Hepatocyte (in vitro differentiated cells): ENCODE measurements around the gene SPON1. TPM values are rescaled to one million over a fixed set of nuclear protein-coding genes. Genes with fewer than 3 reads are reported as not detected.

Experiments
- DNase-seq: peaks from one replicate; pipeline ENCODE4 v3.0.0-alpha.2; 2016; ENCODE audit warnings: low spot score
- H2AFZ ChIP-seq: fragments of 200-600 bp; sonication (generic); 2 replicates; pipeline ENCODE4 v1.6.0; 2016; ENCODE audit warnings: antibody characterized with exemption, mild to moderate bottlenecking
- H3K27ac ChIP-seq: fragments of 200-600 bp; sonication (generic); 2 replicates; pipeline ENCODE4 v1.5.1; 2016; ENCODE audit warnings: mild to moderate bottlenecking
- H3K27me3 ChIP-seq: fragments of 200-600 bp; sonication (generic); 2 replicates; pipeline ENCODE4 v1.6.1; 2016
- H3K36me3 ChIP-seq: fragments of 200-600 bp; sonication (generic); replicated peaks from 2 replicates; pipeline ENCODE4 v1.5.1; 2016; ENCODE audit warnings: low read depth; ENCODE audit not compliant: insufficient read depth
- H3K4me1 ChIP-seq: fragments of 200-600 bp; sonication (generic); 2 replicates; pipeline ENCODE4 v1.5.1; 2016; ENCODE audit warnings: mild to moderate bottlenecking, moderate library complexity; ENCODE audit not compliant: insufficient read depth
- H3K4me2 ChIP-seq: fragments of 200-600 bp; sonication (generic); 2 replicates; pipeline ENCODE4 v1.6.0; 2016
- H3K4me3 ChIP-seq: fragments of 200-600 bp; sonication (generic); 2 replicates; pipeline ENCODE4 v1.5.1; 2016; ENCODE audit warnings: mild to moderate bottlenecking
- H3K79me2 ChIP-seq: fragments of 200-600 bp; sonication (generic); 2 replicates; pipeline ENCODE4 v1.6.0; 2017; ENCODE audit warnings: mild to moderate bottlenecking
- H3K9me2 ChIP-seq: fragments of 200-600 bp; sonication (generic); replicated peaks from 2 replicates; pipeline ENCODE4 v1.6.0; 2017; ENCODE audit warnings: mild to moderate bottlenecking; ENCODE audit not compliant: insufficient read depth
- H3K9me3 ChIP-seq: fragments of 200-600 bp; sonication (generic); 2 replicates; pipeline ENCODE4 v1.5.1; 2016; ENCODE audit warnings: low read depth, mild to moderate bottlenecking
- H4K20me1 ChIP-seq: fragments of 200-600 bp; sonication (generic); 2 replicates; pipeline ENCODE4 v1.6.0; 2016; ENCODE audit warnings: mild to moderate bottlenecking; ENCODE audit not compliant: insufficient read depth, poor library complexity, severe bottlenecking
- EZH2 ChIP-seq: fragments of 200-600 bp; sonication (generic); IDR thresholded peaks from 2 replicates; pipeline ENCODE4 v1.6.1; 2016; ENCODE audit warnings: antibody characterized with exemption, mild to moderate bottlenecking, borderline replicate concordance
- EZH2phosphoT487 ChIP-seq: fragments of 200-600 bp; sonication (generic); IDR thresholded peaks from one replicate; pipeline ENCODE4 v1.6.1; 2018; ENCODE audit warnings: antibody characterized with exemption, mild to moderate bottlenecking, low read depth, moderate library complexity; ENCODE audit not compliant: unreplicated experiment, severe bottlenecking
- WGBS: methylation state at CpG from one replicate; pipeline ENCODE4 v1.1.6; 2016; ENCODE audit warnings: low lambda C conversion rate; ENCODE audit errors: missing lambda C conversion rate; 5-methylcytosine and 5-hydroxymethylcytosine counted together
- polyA plus RNA-seq: library from polyadenylated mRNA; unstranded; fragments of >200 nt; fragmentation: Nextera tagmentation; extraction: Ambion mirVana; gene quantifications from 2 replicates; pipeline ENCODE4 v1.2.1, GENCODE V29; 2016
- total RNA-seq: library from RNA; depleted of rRNA; stranded (reverse); fragments of >200 nt; gene quantifications from 2 replicates; pipeline ENCODE4 v1.2.3, GENCODE V29; 2014
- TF ChIP-seq, protein P1 (sequence below): fragments of 200-600 bp; sonication (generic); IDR thresholded peaks from 2 replicates; pipeline ENCODE4 v1.5.1; 2016; ENCODE audit warnings: antibody characterized with exemption, mild to moderate bottlenecking; ENCODE audit not compliant: poor library complexity

Gene SPON1
- total and polyA plus RNA-seq, 2 experiments from 2014 or later: 47.8 to 73.1 TPM

DNA sequence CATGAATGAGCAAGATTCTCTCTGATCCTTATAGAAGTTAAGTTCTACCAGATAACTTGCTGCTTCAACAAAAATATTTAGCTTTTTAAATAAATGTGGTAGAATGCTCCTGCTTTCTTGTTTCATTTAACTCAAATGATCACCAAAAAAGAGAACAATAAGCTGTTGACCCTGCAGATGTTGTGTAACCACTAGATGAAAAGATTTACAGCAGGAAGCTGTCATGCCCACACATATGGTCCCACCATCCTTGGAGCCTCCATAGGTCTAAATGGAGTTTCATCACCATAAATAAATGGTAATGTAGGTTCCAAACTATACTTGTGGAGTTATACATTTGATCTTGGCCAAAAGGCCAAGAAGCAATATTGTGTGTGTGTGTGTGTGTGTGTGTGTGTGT, 277.7 kb downstream of the SPON1 start:
- Histone ChIP-seq H3K9me2 (no peaks in the 10 kb centered on the region), H3K79me2 (no peaks in the 10 kb centered on the region), H2AFZ (no peak overlapping the region), H3K4me3 (no peak overlapping the region), H3K27ac (no peak overlapping the region), H3K27me3 (no peaks in the 10 kb centered on the region), H3K9me3 (no peaks in the 10 kb centered on the region), H3K4me1 (no peaks in the 10 kb centered on the region), H4K20me1 (no peaks in the 10 kb centered on the region), H3K4me2 (no peak overlapping the region), H3K36me3 (no peaks in the 10 kb centered on the region)
- no peak for DNase-seq
- no peak for TF ChIP-seq EZH2
- no peak for TF ChIP-seq EZH2phosphoT487
- TF ChIP-seq, protein P1, sequence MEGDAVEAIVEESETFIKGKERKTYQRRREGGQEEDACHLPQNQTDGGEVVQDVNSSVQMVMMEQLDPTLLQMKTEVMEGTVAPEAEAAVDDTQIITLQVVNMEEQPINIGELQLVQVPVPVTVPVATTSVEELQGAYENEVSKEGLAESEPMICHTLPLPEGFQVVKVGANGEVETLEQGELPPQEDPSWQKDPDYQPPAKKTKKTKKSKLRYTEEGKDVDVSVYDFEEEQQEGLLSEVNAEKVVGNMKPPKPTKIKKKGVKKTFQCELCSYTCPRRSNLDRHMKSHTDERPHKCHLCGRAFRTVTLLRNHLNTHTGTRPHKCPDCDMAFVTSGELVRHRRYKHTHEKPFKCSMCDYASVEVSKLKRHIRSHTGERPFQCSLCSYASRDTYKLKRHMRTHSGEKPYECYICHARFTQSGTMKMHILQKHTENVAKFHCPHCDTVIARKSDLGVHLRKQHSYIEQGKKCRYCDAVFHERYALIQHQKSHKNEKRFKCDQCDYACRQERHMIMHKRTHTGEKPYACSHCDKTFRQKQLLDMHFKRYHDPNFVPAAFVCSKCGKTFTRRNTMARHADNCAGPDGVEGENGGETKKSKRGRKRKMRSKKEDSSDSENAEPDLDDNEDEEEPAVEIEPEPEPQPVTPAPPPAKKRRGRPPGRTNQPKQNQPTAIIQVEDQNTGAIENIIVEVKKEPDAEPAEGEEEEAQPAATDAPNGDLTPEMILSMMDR: no peak

DNA sequence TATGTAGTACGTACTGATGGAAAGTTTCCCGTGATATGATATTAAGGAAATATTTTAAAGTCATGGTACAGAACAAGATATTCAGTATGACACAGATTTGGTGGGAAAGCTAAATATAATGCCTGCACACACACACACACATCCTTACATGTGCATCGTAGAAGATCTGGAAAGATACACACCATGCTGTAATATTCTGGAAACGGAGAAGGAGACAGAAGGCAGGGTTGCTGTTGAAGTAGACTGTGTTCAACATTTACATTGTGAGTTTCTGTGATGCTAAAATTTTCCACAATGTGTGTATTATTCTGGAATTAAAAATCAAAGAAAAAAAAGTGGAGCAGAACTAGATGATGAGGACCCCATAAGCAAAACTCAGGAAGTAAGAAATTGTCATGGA, 278.4 kb downstream of the SPON1 start:
- Histone ChIP-seq H2AFZ (no peak overlapping the region), H3K79me2 (no peaks in the 10 kb centered on the region), H3K9me2 (no peaks in the 10 kb centered on the region), H3K4me3 (no peak overlapping the region), H4K20me1 (no peaks in the 10 kb centered on the region), H3K27me3 (no peaks in the 10 kb centered on the region), H3K27ac (no peak overlapping the region), H3K9me3 (no peaks in the 10 kb centered on the region), H3K4me1 (no peaks in the 10 kb centered on the region), H3K36me3 (no peaks in the 10 kb centered on the region), H3K4me2 (no peak overlapping the region)
- 93% methylated on average over 4 of the region's 4 CpGs for WGBS
- TF ChIP-seq EZH2phosphoT487 (no peak), EZH2 (no peak)
- TF ChIP-seq, protein P1: no peak
- DNase-seq: no peak

DNA sequence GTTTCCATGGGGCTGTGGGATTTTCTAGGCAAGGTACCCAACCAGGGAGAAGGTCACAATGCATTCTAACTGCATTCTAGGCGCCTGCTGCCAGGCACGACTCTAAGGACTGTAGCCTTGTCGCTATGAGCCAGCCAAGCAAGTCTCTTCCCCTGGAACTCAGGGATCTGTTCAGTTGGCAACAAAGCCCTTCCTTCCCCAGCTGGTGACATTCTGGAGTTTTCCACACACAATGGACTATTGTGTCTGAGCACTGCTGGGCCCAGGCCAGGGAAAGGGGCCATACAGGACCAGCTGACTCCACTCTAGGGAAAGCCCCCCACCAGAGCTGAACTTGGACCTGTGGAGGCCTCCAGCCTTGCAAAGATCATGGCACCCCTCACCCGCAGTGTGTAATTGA, 279.7 kb downstream of the SPON1 start:
- Histone ChIP-seq H3K4me3 (no peak overlapping the region), H3K4me1 (no peaks in the 10 kb centered on the region), H2AFZ (no peak overlapping the region), H3K36me3 (no peaks in the 10 kb centered on the region), H4K20me1 (no peaks in the 10 kb centered on the region), H3K4me2 (no peak overlapping the region), H3K9me2 (no peaks in the 10 kb centered on the region), H3K9me3 (no peaks in the 10 kb centered on the region), H3K79me2 (no peaks in the 10 kb centered on the region), H3K27ac (no peak overlapping the region), H3K27me3 (no peaks in the 10 kb centered on the region)
- 73% methylated on average over 4 of the region's 4 CpGs for whole genome bisulfite sequencing
- no peak for DNase-seq
- TF ChIP-seq EZH2 (no peak), EZH2phosphoT487 (no peak)
- TF ChIP-seq, protein P1: no peak

DNA sequence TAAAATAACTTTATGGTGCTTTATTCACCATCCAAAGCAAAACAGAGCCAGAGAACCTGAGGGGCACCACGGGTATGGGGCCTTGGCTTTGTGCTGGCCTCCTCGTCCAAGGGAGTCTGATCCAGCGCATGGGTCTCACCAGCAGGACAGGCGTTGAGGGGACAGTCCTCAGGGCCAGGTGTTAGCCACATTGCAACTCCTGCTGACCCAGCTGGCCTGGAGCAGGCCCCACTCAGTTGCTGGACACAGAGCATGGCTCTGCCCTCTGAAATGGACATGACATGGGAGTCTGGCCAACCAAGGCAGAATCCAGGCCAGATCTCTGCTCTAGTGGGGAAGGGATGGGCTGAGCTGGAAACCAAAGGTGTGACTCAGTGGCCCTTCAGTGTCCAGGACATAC, 280.2 kb downstream of the SPON1 start:
- no peaks in the 10 kb centered on the region for H3K27me3 ChIP-seq
- TF ChIP-seq, protein P1: no peak
- TF ChIP-seq EZH2phosphoT487 (no peak), EZH2 (no peak)
- WGBS: 96% methylated on average over 4 of the region's 4 CpGs

More for the DNA sequence above, 280.2 kb downstream of the SPON1 start:
- H3K9me3 ChIP-seq: no peaks in the 10 kb centered on the region
- no peaks in the 10 kb centered on the region for H3K9me2 ChIP-seq
- H3K4me1 ChIP-seq: no peaks in the 10 kb centered on the region
- no peak overlapping the region for H3K27ac ChIP-seq
- H4K20me1 ChIP-seq: no peaks in the 10 kb centered on the region
- no peaks in the 10 kb centered on the region for H3K36me3 ChIP-seq
- no peak overlapping the region for H3K4me3 ChIP-seq
- DNase-seq: no peak
- no peaks in the 10 kb centered on the region for H3K79me2 ChIP-seq
- H3K4me2 ChIP-seq: no peak overlapping the region
- H2AFZ ChIP-seq: no peak overlapping the region
